GM23338 (cell line): ENCODE measurements around the gene PKNOX2.

Experiments
- CREB1 ChIP-seq: fragments of 250-450 bp; sonication (Bioruptor Pico); IDR thresholded peaks from 2 replicates; pipeline ENCODE4 v1.5.0; 2020; ENCODE audit warnings: low read depth, mild to moderate bottlenecking, moderate library complexity
- EZH2 ChIP-seq: fragments of 200-600 bp; sonication (generic); IDR thresholded peaks from one replicate; pipeline ENCODE4 v1.8.0; 2017; ENCODE audit warnings: antibody characterized with exemption, mild to moderate bottlenecking, low read depth; ENCODE audit not compliant: unreplicated experiment
- EZH2phosphoT487 ChIP-seq: fragments of 200-600 bp; sonication (generic); IDR thresholded peaks from one replicate; pipeline ENCODE4 v1.8.1; 2018; ENCODE audit warnings: antibody characterized with exemption; ENCODE audit not compliant: unreplicated experiment
- JUNB ChIP-seq: IDR thresholded peaks from one replicate; pipeline ENCODE4 v1.6.1; 2016; ENCODE audit warnings: antibody characterized with exemption; ENCODE audit not compliant: unreplicated experiment
- POLR2AphosphoS5 ChIP-seq: IDR thresholded peaks from 2 replicates; pipeline ENCODE4 v1.6.1; 2016; ENCODE audit warnings: antibody characterized with exemption, low read depth
- STAT1 ChIP-seq: IDR thresholded peaks from one replicate; pipeline ENCODE4 v1.6.1; 2016; ENCODE audit warnings: antibody characterized with exemption; ENCODE audit not compliant: unreplicated experiment
- ZNF331 ChIP-seq: fragments of 250-450 bp; sonication (Bioruptor Pico); IDR thresholded peaks from 2 replicates; pipeline ENCODE4 v1.5.0; 2020; ENCODE audit warnings: low read depth, mild to moderate bottlenecking, moderate library complexity
- TF ChIP-seq, protein P1 (sequence below), 2 experiments: fragments of 200-600 bp in 1 of 2; sonication (generic) in 1 of 2; conservative IDR thresholded peaks; 2 replicates each; pipeline versions ENCODE4 v1.5.1 to v1.6.1; 2016 to 2017; ENCODE audit warnings: antibody characterized with exemption in 2 of 2, low read depth in 2 of 2, mild to moderate bottlenecking in 2 of 2, moderate library complexity in 1 of 2
- TF ChIP-seq, protein P2 (sequence below): IDR thresholded peaks from one replicate; pipeline ENCODE4 v1.6.1; 2018; ENCODE audit warnings: antibody characterized with exemption; ENCODE audit not compliant: unreplicated experiment

DNA sequence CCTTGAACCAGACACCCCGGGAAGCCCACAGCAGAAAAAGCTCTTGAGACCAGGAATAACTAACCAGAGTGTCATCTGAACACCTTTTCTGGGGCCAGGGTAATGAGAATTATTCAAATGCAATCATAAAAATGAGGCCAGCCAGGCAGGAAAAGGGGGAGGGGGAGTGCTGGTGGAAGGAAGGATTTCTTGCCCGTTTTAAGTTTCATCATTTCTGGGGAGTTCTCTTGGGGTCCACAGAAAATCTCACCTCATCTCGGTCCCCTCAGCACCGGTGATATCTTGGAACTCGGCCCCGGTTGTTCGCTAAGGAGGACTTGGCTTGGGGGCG is 495 bp upstream of the PKNOX2 start:
- TF ChIP-seq EZH2 (no peak), POLR2AphosphoS5 (no peak), EZH2phosphoT487 (no peak), JUNB (no peak), CREB1 (CRISPR knock-in tag) (no peak), STAT1 (no peak), ZNF331 (no peak)
- TF ChIP-seq, protein P1, sequence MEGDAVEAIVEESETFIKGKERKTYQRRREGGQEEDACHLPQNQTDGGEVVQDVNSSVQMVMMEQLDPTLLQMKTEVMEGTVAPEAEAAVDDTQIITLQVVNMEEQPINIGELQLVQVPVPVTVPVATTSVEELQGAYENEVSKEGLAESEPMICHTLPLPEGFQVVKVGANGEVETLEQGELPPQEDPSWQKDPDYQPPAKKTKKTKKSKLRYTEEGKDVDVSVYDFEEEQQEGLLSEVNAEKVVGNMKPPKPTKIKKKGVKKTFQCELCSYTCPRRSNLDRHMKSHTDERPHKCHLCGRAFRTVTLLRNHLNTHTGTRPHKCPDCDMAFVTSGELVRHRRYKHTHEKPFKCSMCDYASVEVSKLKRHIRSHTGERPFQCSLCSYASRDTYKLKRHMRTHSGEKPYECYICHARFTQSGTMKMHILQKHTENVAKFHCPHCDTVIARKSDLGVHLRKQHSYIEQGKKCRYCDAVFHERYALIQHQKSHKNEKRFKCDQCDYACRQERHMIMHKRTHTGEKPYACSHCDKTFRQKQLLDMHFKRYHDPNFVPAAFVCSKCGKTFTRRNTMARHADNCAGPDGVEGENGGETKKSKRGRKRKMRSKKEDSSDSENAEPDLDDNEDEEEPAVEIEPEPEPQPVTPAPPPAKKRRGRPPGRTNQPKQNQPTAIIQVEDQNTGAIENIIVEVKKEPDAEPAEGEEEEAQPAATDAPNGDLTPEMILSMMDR (conservative IDR thresholded peaks at IDR 0.05; ENCODE audit: low read depth in 2 of 2): no peak
- TF ChIP-seq, protein P2, sequence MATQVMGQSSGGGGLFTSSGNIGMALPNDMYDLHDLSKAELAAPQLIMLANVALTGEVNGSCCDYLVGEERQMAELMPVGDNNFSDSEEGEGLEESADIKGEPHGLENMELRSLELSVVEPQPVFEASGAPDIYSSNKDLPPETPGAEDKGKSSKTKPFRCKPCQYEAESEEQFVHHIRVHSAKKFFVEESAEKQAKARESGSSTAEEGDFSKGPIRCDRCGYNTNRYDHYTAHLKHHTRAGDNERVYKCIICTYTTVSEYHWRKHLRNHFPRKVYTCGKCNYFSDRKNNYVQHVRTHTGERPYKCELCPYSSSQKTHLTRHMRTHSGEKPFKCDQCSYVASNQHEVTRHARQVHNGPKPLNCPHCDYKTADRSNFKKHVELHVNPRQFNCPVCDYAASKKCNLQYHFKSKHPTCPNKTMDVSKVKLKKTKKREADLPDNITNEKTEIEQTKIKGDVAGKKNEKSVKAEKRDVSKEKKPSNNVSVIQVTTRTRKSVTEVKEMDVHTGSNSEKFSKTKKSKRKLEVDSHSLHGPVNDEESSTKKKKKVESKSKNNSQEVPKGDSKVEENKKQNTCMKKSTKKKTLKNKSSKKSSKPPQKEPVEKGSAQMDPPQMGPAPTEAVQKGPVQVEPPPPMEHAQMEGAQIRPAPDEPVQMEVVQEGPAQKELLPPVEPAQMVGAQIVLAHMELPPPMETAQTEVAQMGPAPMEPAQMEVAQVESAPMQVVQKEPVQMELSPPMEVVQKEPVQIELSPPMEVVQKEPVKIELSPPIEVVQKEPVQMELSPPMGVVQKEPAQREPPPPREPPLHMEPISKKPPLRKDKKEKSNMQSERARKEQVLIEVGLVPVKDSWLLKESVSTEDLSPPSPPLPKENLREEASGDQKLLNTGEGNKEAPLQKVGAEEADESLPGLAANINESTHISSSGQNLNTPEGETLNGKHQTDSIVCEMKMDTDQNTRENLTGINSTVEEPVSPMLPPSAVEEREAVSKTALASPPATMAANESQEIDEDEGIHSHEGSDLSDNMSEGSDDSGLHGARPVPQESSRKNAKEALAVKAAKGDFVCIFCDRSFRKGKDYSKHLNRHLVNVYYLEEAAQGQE: no peak
